Activated CD4-positive, alpha-beta T cell treated with anti-CD3 and anti-CD28 coated beads for 36 hours (primary cell): ENCODE data around the gene TMEM14C. TPM values are rescaled to one million over a fixed set of nuclear protein-coding genes. Genes with fewer than 3 reads are reported as not detected.
"Not testable (repeated sequence)": the region's sequence is repeated elsewhere in the genome, so short reads cannot be mapped to it uniquely, and the experiment has no call there.

Experiments
- ATAC-seq: fragments of 200-7000 bp; cut with Tn5 transposase; one replicate; pipeline ENCODE4 v1.10.0; 2021; ENCODE audit warnings: mild to moderate bottlenecking, moderate library complexity
- CTCF ChIA-PET: fragments of 350-600 bp; sonication (Branson Sonifier 250); formaldehyde crosslinking; loops from one replicate; lab custom pipeline; 2021; ENCODE audit warnings: antibody characterized with exemption; lab: Charles Lee
- POLR2A ChIA-PET: fragments of 350-600 bp; sonication (Branson Sonifier 250); formaldehyde crosslinking; loops from one replicate; lab custom pipeline; 2021; ENCODE audit warnings: antibody characterized with exemption, inconsistent platforms; lab: Charles Lee
- DNase-seq: peaks from one replicate; pipeline ENCODE4 v3.0.0-alpha.2; 2020
- H3K27ac Mint-ChIP-seq: one replicate; pipeline ENCODE4 v1.8.0; 2021; ENCODE audit warnings: mixed read lengths
- H3K27me3 Mint-ChIP-seq: one replicate; pipeline ENCODE4 v1.8.0; 2021; ENCODE audit warnings: mixed read lengths
- H3K36me3 Mint-ChIP-seq: one replicate; pipeline ENCODE4 v1.8.0; 2021; ENCODE audit warnings: low read depth, mixed read lengths
- H3K4me1 Mint-ChIP-seq: one replicate; pipeline ENCODE4 v1.8.0; 2021; ENCODE audit warnings: mixed read lengths
- H3K4me3 Mint-ChIP-seq: one replicate; pipeline ENCODE4 v1.8.0; 2021; ENCODE audit warnings: mild to moderate bottlenecking, moderate library complexity, mixed read lengths
- H3K9me3 Mint-ChIP-seq: one replicate; pipeline ENCODE4 v1.8.0; 2021; ENCODE audit warnings: low read depth, mixed read lengths
- intact Hi-C, 2 experiments: fragments of 100-400 bp; cut with DNase I in 1 of 2; cut with micrococcal nuclease in 1 of 2; formaldehyde crosslinking; loops; one replicate each; pipeline versions ENCODE4 v1.14.2 to v1.15.1; 2022 to 2024; cut with DNase I, micrococcal nuclease
- total RNA-seq, 2 experiments: library from RNA; stranded (reverse); gene quantifications; one replicate each; pipeline ENCODE4 v1.2.3, GENCODE V29; 2021

Gene TMEM14C
- total RNA-seq, 2 experiments from 2014 or later, result 67.6 to 81.7 TPM

DNA sequence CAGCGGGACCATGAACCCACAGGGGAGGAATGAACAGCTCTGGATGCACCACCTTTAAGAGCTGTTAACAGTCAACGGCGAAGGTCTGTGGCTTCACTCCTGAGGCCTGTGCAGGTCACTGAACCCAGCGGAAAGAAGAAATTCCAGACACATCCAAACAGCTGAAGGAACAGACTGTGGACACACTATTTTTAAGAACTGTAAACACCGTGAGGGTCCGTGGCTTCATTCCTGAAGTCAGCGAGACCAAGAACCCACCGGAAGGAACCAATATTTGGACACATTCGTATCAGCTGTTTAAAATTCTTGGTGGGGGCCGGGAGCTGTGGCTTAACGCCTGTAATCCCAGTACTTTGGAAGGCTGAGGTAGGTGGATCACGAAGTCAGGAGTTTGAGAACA, 19.4 kb downstream of the TMEM14C start:
- ChIA-PET CTCF (interaction anchor here (0.8 to 1.4 kb wide), 2 partner anchors 24 to 31 kb away, joined by 3 read pairs; no protein-coding TSS in a partner anchor), POLR2A (interaction anchor here (0.5 to 0.6 kb wide), 2 partner anchors 47 to 588 kb away, joined by 4 to 5 read pairs; partner anchors contain the start of gene PAK1IP1)
- Mint-ChIP-seq H3K36me3 (peaks cover 4% of the 10 kb centered on the region), H3K27me3 (no peaks in the 10 kb centered on the region), H3K4me1 (peaks cover 10% of the 10 kb centered on the region), H3K27ac (no peak overlapping the region), H3K4me3 (no peak overlapping the region), H3K9me3 (no peaks in the 10 kb centered on the region)
- DNase-seq (no peak), ATAC-seq (no peak)
- intact Hi-C loops, result no loop called here

DNA sequence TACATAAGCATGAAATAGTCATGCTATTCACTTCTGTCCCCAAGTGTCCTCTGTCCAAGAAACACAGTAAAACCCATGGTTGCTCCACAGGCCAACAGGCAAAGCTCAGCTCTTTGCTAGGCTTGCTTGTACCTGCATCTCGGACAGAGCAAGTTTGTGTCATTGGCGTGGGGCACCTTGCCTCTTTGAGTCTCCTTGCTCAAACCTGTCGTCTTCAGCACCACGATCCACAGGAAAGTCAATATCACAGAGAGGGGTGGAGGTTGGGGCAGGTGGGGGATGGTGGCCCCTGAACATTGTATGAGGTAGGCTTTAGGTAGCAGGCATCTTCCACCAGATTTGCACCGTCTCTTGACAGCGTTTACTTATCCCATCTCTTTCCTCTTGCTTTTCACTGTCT, 20.6 kb downstream of the TMEM14C start:
- Mint-ChIP-seq H3K27ac (no peak overlapping the region), H3K9me3 (no peaks in the 10 kb centered on the region), H3K4me3 (no peak overlapping the region), H3K36me3 (peaks cover 5% of the 10 kb centered on the region), H3K27me3 (no peaks in the 10 kb centered on the region), H3K4me1 (peaks cover 12% of the 10 kb centered on the region)
- POLR2A ChIA-PET, result no interaction called here
- intact Hi-C loops, result no loop called here
- DNase-seq (no peak), ATAC-seq (no peak)
- CTCF ChIA-PET, result interaction anchor here (0.7 to 1.2 kb wide), 2 partner anchors 22 to 34 kb away, joined by 3 to 5 read pairs; no protein-coding TSS in a partner anchor

DNA sequence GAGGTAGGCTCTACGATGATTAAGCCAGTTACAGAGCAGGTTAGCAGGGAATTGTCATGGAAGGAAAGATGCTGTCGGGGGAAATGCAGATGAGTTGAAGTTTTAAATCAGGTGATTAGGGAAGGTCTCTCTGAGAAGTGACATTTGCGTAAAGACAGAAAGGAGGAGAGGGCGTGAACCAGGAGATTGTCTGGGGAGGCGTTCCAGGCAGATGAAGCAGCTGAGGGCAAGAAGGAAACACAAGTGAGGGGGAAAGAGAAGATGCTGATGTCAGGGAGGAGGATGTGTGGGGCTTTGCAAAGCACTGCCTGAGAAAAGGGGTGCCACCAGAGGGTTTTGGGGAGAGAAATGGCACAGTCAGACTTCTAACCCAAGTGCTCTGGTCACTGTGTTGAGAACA, 22.2 kb downstream of the TMEM14C start:
- POLR2A ChIA-PET, result no interaction called here
- Mint-ChIP-seq H3K9me3 (no peaks in the 10 kb centered on the region), H3K27me3 (no peaks in the 10 kb centered on the region), H3K4me3 (no peak overlapping the region), H3K27ac (no peak overlapping the region), H3K4me1 (peaks cover 28% of the 10 kb centered on the region), H3K36me3 (peaks cover 15% of the 10 kb centered on the region)
- CTCF ChIA-PET, result interaction anchor here (0.6 to 1.7 kb wide), 2 partner anchors 8 to 572 kb away, joined by 4 to 6 read pairs; no protein-coding TSS in a partner anchor
- DNase-seq (no peak), ATAC-seq (no peak)
- intact Hi-C loops, result no loop called here

DNA sequence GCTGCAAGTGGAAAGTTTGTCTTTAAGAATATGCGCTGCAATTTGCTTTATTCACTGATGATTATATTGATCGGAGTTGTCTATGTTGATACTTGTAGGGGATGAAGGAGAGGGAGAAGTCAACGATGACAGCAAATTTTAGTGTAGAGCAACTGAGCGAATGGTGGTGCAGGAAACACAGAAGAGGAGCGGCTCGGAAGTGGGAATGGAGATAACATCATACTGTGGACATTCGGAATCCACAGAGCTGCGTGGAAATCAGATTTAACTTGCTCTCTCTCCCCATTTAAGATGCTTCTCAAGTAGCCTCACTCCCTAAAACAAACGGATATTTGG, 24.0 kb downstream of the TMEM14C start:
- H3K27ac Mint-ChIP-seq, result peak overlapping the region; percentile 95
- ChIA-PET CTCF (interaction anchor here (0.6 to 2.1 kb wide), 12 partner anchors 13 to 415 kb away, joined by 3 to 9 read pairs (median 4); no protein-coding TSS in a partner anchor), POLR2A (interaction anchor here (0.5 to 3.0 kb wide), 3 partner anchors 25 to 52 kb away, joined by 4 to 19 read pairs (median 10); partner anchors contain the start of genes C6orf52, PAK1IP1 and TMEM14C)
- H3K4me1 Mint-ChIP-seq, result peaks cover 40% of the 10 kb centered on the region
- intact Hi-C loops, result loop anchor here (1.0 to 2.0 kb wide), 9 partner anchors 24 to 790 kb away; partner anchors contain the start of genes C6orf52 (in 2 of the 2), MAK (in 2 of the 2), PAK1IP1 (in 2 of the 2) and TMEM14C (in 2 of the 2)
- no peaks in the 10 kb centered on the region for H3K27me3 Mint-ChIP-seq
- peaks cover 19% of the 10 kb centered on the region for H3K36me3 Mint-ChIP-seq
- no peaks in the 10 kb centered on the region for H3K9me3 Mint-ChIP-seq
- DNase-seq (no peak), ATAC-seq (no peak)
- peak overlapping the region; percentile 95 for H3K4me3 Mint-ChIP-seq

DNA sequence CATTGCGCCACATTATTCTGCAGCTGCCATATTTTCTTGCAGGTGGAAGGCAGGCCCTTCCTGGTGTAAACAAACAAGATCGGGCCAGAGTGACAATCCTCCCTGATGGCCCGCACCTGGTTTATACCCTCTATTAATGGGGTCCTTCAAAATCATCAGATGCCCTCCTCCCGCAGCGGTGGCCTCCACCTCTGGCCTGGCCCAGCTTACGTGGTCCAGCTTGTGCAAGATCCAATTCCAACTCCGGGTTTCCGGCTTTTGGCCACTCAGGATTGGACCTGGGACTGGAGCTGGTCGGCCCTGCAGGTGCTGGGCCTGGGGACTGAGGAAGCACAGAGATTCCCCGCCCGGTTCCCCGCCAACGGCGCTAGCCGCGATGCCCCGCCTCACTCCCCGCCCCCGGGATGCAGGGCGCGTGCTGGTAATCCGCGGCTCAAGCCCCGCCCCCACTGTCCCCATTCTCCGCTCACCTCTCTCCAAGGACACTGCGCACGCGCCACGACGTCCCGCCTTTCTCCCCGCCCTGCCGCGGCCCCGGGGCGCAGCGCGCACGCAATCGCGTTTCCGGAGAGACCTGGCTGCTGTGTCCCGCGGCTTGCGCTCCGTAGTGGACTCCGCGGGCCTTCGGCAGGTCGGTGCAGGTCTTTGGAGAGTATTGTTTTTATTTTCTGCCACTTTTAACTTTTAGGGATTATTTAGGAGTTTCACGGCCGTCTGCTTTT, 24.5 kb downstream of the TMEM14C start, which contains the start of gene TMEM14B:
Gene TMEM14B, plus strand, starts transcription at position 555 of the 722 bp plus-strand sequence. CDS start 1,441 bp downstream, outside the sequence.
- intact Hi-C loops, result loop anchor here (1.0 to 2.0 kb wide), 9 partner anchors 24 to 790 kb away; partner anchors contain the start of genes C6orf52 (in 2 of the 2), MAK (in 2 of the 2), PAK1IP1 (in 2 of the 2) and TMEM14C (in 2 of the 2)
- ATAC-seq, result peak; percentile 98
- H3K36me3 Mint-ChIP-seq, result peaks cover 19% of the 10 kb centered on the region

DNA sequence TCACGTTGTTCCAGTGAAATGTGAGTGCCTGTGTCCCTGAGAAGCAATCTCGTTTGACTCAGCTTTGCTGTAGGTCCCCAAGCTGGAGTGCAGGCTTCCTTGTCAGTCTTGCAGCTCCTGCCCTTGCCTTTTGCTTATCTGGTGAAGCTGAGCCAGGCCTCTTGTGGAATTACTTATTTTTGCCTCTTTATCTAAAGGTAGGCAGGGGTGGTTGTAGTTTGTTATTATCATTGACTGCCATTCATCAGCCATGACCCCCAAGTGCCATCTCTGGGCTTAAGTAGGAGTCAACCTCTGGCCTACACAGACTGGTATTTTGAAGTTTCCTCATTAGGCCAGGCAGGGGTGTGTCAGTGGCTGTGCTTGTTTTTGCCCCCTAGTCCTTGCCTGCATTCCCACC, 26.9 kb downstream of the TMEM14C start:
- CTCF ChIA-PET, result no interaction called here
- ATAC-seq, result no peak
- peaks cover 33% of the 10 kb centered on the region for H3K36me3 Mint-ChIP-seq
- H3K27ac Mint-ChIP-seq, result peak overlapping the region; percentile 95
- H3K4me1 Mint-ChIP-seq, result peaks cover 54% of the 10 kb centered on the region
- H3K27me3 Mint-ChIP-seq, result no peaks in the 10 kb centered on the region
- POLR2A ChIA-PET, result no interaction called here
- no peaks in the 10 kb centered on the region for H3K9me3 Mint-ChIP-seq
- peak overlapping the region; percentile 95 for H3K4me3 Mint-ChIP-seq
- no peak for DNase-seq
- intact Hi-C loops, result no loop called here

More for the DNA sequence above, 24.5 kb downstream of the TMEM14C start, which contains the start of gene TMEM14B:
- Mint-ChIP-seq H3K4me1 (peaks cover 40% of the 10 kb centered on the region), H3K9me3 (no peaks in the 10 kb centered on the region), H3K27me3 (no peaks in the 10 kb centered on the region), H3K27ac (peak within 1 kb of the TSS; percentile 95), H3K4me3 (peak within 1 kb of the TSS; percentile 95)
- DNase-seq, result peak; percentile 100
- CTCF ChIA-PET, result interaction anchor here (0.6 to 2.1 kb wide), 11 partner anchors 12 to 415 kb away, joined by 3 to 9 read pairs (median 3); partner anchors contain the start of genes C6orf52, PAK1IP1 and TMEM14C
- POLR2A ChIA-PET, result interaction anchor here (0.5 to 3.0 kb wide), 4 partner anchors 25 to 53 kb away, joined by 4 to 19 read pairs (median 8); partner anchors contain the start of genes C6orf52, PAK1IP1 and TMEM14C

DNA sequence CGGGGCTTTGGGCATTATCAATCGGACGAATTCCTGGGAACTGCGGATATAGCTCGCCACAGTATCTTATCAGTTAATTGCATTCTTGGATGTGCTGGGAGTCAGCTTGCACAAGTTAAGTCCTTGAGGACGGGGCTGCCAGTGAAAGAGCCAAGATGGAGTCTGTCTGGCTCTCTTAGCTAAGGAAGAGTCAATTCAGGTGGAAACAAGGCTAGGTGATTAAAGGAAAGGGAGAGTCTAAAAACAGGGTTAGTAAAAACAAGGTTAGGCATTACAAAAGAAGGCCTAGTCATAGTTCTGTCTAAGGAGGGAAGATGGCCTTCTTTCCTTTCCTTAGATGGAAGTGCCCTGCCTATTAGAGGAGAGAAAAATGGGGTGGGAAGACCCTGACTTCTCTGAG, 27.7 kb downstream of the TMEM14C start:
- H3K36me3 Mint-ChIP-seq, result peaks cover 41% of the 10 kb centered on the region
- POLR2A ChIA-PET, CTCF ChIA-PET, ATAC-seq, H3K27me3 Mint-ChIP-seq, intact Hi-C loops, H3K27ac Mint-ChIP-seq, H3K9me3 Mint-ChIP-seq, H3K4me3 Mint-ChIP-seq, DNase-seq: not testable (repeated sequence)
- peaks cover 61% of the 10 kb centered on the region for H3K4me1 Mint-ChIP-seq

DNA sequence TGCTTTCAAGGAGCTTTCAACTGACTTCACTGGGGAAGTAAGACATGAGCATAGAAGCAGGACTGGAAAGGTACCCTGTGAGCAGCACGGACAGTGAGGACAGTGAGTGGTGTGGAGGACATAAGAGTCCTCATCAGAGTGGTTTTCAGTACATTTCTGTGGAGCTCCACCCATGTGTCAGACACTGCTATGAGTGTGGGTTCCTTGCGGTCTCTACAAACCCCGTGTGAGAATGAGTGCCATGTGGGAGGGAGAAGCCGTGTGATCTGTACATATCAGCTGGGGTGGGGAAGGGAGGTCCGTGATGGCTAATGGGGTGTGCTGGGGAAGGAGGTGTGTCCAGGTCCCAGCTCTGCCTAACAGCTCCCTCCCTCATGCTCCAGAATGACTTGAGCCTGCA, 28.9 kb downstream of the TMEM14C start:
- ATAC-seq, H3K27me3 Mint-ChIP-seq, POLR2A ChIA-PET, H3K27ac Mint-ChIP-seq, CTCF ChIA-PET, DNase-seq, H3K4me3 Mint-ChIP-seq, H3K9me3 Mint-ChIP-seq, intact Hi-C loops: not testable (repeated sequence)
- H3K36me3 Mint-ChIP-seq, result peaks cover 51% of the 10 kb centered on the region
- H3K4me1 Mint-ChIP-seq, result peaks cover 60% of the 10 kb centered on the region

DNA sequence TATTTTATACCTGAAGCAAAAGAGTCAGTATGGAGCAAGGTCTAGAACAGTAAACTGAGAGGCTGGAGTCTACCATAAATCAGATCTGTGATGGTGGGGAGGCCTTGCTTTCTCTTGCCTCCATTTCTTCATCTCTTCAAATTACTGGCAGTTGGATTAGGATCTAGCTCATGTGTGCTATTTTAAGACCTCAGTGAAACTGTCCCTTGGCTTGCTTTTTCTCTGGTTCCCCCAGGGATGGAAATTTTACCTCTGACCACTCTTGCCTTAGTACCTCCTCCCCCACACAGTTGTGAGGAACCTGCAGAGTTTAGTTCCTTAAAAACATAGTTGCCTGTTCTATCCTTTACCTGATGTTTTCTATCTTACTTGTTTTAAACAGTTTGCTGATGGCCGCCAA, 33.2 kb downstream of the TMEM14C start:
- ChIA-PET CTCF (interaction anchor here (1.3 kb wide), 1 partner anchor 15 kb away, joined by 4 read pairs; no protein-coding TSS in a partner anchor), POLR2A (no interaction called here)
- no peak overlapping the region for H3K4me3 Mint-ChIP-seq
- ATAC-seq (no peak), DNase-seq (no peak)
- no peak overlapping the region for H3K27ac Mint-ChIP-seq
- intact Hi-C loops, result no loop called here
- no peaks in the 10 kb centered on the region for H3K9me3 Mint-ChIP-seq
- H3K27me3 Mint-ChIP-seq, result no peaks in the 10 kb centered on the region
- H3K36me3 Mint-ChIP-seq, result peaks cover 65% of the 10 kb centered on the region
- peaks cover 50% of the 10 kb centered on the region for H3K4me1 Mint-ChIP-seq

DNA sequence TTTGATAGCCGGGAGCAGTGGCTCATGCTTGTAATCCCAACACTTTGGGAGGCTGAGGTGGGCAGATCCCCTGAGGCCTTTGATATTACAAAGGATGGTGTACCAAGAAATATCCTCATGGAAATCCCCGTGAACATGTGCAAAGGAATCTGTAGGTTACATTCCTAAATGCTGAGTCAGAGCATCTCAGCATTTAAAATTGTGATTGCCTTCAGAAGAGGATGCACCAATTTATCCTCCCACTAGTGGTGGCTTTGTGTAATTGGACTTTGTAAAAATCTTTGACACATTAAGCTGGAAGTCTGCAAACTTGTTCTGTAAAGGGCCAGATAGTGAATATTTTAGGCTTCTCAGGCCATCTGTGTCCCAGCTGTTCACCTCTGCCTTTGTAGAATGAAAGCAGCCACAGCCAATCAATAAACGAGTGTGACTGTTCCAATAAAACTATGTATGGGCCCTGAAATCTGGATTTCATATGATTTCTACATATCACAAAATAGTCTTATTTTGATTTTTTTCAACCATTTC, 36.5 kb downstream of the TMEM14C start:
- DNase-seq (no peak), ATAC-seq (peak; percentile 64)
- Mint-ChIP-seq H3K4me1 (peaks cover 33% of the 10 kb centered on the region), H3K27ac (no peak overlapping the region), H3K4me3 (no peak overlapping the region), H3K36me3 (peaks cover 64% of the 10 kb centered on the region), H3K27me3 (no peaks in the 10 kb centered on the region), H3K9me3 (no peaks in the 10 kb centered on the region)
- intact Hi-C loops, result no loop called here
- ChIA-PET POLR2A (no interaction called here), CTCF (interaction anchor here (0.7 to 2.6 kb wide), 14 partner anchors 11 to 280 kb away, joined by 3 to 10 read pairs (median 4); no protein-coding TSS in a partner anchor)

DNA sequence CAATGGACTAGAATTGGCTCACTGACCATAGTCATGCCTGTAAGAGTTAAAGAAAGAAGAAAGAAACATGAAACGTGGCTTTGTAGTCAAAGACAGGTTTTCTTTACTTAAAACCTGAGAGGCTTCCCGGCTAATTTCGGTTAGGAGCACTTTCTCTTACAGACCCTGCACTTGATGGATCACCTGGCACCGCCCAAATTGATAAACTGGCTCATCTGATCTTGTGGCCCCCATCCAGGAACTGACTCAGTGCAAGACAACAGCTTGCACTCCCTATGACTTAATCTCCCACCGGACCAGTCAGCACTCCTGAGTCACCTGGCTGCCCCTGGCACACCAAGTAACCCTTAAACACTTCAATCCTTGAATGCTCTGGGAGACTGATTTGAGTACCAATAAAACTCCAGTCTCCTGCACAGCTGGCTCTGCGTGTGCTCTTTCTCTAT, 37.0 kb downstream of the TMEM14C start:
- DNase-seq (peak; percentile 16), ATAC-seq (peak; percentile 36)
- Mint-ChIP-seq H3K4me1 (peaks cover 29% of the 10 kb centered on the region), H3K36me3 (peaks cover 58% of the 10 kb centered on the region), H3K27me3 (no peaks in the 10 kb centered on the region), H3K4me3 (no peak overlapping the region), H3K9me3 (no peaks in the 10 kb centered on the region), H3K27ac (no peak overlapping the region)
- ChIA-PET CTCF (interaction anchor here (0.7 to 2.6 kb wide), 14 partner anchors 11 to 281 kb away, joined by 3 to 10 read pairs (median 4); no protein-coding TSS in a partner anchor), POLR2A (interaction anchor here (0.5 kb wide), 1 partner anchor 65 kb away, joined by 3 read pairs; the partner anchor contains the start of genes C6orf52 and PAK1IP1)
- intact Hi-C loops, result no loop called here
